Endothelial cell of umbilical vein (primary cell): Measurements from ENCODE around the gene AMFR.

Experiments
- EZH2 ChIP-seq: IDR thresholded peaks from 2 replicates; pipeline ENCODE4 v1.6.1; 2012; ENCODE audit warnings: borderline replicate concordance, low read depth, mild to moderate bottlenecking, moderate library complexity, low read length, inconsistent platforms; ENCODE audit not compliant: severe bottlenecking
- JUN ChIP-seq: IDR thresholded peaks from 2 replicates; pipeline ENCODE4 v1.6.1; 2011; ENCODE audit warnings: borderline replicate concordance, low read depth; ENCODE audit not compliant: insufficient read length, insufficient read depth
- MYC ChIP-seq: IDR thresholded peaks from one replicate; pipeline ENCODE4 v1.6.1; 2011; ENCODE audit warnings: mild to moderate bottlenecking, low read depth, low read length
- POLR2A ChIP-seq: IDR thresholded peaks from 2 replicates; pipeline ENCODE4 v1.6.1; 2012; ENCODE audit warnings: low read depth, mild to moderate bottlenecking, control low read depth, low read length
- POLR2AphosphoS5 ChIP-seq: IDR thresholded peaks from 2 replicates; pipeline ENCODE4 v1.6.1; 2012; ENCODE audit warnings: low read depth, mild to moderate bottlenecking, control low read depth, low read length, moderate library complexity; ENCODE audit not compliant: insufficient read depth
- TF ChIP-seq, protein P1 (sequence below), 2 donors: IDR thresholded peaks; 1 replicate in 1 of 2; 2 replicates in 1 of 2; pipeline ENCODE4 v1.5.1; 2011; ENCODE audit warnings: low read length in 2 of 2, mild to moderate bottlenecking in 2 of 2, moderate library complexity in 2 of 2, control low read depth in 1 of 2, inconsistent platforms in 1 of 2, low read depth in 1 of 2; ENCODE audit not compliant: insufficient read depth in 1 of 2; ENCODE audit errors: extremely low read depth in 1 of 2
- TF ChIP-seq, protein P2 (sequence below): IDR thresholded peaks from 2 replicates; pipeline ENCODE4 v1.6.1; 2011; ENCODE audit not compliant: insufficient read depth, insufficient read length

DNA sequence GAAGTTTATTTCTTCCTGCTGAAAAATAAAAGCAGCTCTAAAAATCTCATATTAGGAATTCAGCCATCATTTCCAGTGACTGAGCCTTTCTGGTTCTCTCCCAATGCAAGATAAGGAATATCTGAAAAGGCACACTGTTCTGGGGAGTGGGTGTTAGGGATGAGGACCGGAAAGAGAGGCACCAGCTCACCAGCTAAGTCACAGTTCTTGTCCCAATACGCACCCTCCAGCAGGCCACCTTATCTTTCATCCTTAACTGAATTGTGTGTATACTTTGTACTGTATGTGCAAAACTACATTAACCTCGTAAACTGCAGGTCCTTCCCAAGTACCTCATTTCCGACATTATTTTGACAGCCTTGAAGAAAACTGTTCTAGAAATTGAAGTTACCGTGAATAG lies 11.0 kb downstream of the AMFR start:
- TF ChIP-seq, protein P1, sequence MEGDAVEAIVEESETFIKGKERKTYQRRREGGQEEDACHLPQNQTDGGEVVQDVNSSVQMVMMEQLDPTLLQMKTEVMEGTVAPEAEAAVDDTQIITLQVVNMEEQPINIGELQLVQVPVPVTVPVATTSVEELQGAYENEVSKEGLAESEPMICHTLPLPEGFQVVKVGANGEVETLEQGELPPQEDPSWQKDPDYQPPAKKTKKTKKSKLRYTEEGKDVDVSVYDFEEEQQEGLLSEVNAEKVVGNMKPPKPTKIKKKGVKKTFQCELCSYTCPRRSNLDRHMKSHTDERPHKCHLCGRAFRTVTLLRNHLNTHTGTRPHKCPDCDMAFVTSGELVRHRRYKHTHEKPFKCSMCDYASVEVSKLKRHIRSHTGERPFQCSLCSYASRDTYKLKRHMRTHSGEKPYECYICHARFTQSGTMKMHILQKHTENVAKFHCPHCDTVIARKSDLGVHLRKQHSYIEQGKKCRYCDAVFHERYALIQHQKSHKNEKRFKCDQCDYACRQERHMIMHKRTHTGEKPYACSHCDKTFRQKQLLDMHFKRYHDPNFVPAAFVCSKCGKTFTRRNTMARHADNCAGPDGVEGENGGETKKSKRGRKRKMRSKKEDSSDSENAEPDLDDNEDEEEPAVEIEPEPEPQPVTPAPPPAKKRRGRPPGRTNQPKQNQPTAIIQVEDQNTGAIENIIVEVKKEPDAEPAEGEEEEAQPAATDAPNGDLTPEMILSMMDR (IDR thresholded peaks at IDR 0.05; ENCODE audit: extremely low read depth in 1 of 2, insufficient read depth in 1 of 2, low read depth in 1 of 2, low read length in 2 of 2) = no peak
- TF ChIP-seq POLR2A (no peak), EZH2 (no peak), JUN (no peak), POLR2AphosphoS5 (no peak), MYC (no peak)
- TF ChIP-seq, protein P2, sequence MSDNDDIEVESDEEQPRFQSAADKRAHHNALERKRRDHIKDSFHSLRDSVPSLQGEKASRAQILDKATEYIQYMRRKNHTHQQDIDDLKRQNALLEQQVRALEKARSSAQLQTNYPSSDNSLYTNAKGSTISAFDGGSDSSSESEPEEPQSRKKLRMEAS = no peak
